ENCODE measurements around the gene IL17RB.

DNA sequence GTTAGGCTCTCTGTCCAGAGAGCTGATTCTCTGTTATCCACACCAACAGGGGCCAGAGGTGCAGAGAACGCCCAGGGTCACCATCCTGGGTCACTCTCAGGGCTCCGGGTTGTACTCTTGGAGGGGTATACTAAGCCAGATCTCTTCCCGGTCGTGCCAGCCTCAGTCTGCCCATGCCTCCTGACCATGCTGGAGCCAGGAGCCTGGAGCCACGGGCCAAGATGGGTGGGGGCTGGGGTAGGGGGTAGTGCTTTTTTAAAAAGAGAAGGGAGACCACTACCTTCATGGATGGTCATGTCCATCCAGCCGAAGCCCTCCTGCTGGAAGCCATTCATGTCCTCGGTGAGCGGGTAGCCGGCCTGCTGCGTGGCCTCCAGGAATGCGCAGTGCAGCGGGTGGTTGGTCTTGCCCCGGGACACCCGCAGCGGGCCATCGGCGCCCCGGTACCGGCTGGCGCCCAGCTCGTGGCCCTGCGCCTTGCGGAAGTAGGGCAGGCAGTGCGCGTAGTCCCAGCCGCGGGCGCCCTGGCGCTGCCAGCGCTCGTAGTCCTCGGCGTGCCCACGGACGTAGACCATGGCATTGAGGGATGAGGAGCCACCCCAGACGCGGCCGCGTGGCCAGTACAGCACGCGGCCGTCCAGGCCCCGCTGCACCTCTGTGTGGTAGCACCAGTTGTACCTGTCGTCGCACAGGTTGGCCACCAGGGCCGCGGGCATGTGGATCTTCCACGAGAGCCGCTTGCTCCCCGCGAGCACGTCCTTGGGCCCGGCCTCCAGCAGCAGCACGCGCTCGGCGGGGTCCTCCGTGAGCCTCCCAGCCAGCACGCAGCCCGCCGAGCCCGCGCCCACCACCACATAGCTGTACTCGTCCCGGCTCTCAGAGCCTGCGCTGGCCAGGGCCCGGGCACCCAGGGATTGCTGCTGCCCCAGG, 23.1 kb upstream of the IL17RB start:
- TF ChIP-seq SPI1 (IDR thresholded peaks at IDR 0.05; ENCODE audit: low read depth, low read length) (no peak), POLR2AphosphoS5 (IDR thresholded peaks at IDR 0.05; ENCODE audit: low read depth, low read length) (no peak), TAF1 (IDR thresholded peaks at IDR 0.05; ENCODE audit: low read depth, low read length) (no peak), POLR2A (IDR thresholded peaks at IDR 0.05; ENCODE audit: low read depth, low read length) (no peak)
